Amygdala (tissue), 56 donors: ENCODE results near the gene FOXD4L1.
"Not testable (repeated sequence)": the region's sequence is repeated elsewhere in the genome, so short reads cannot be mapped to it uniquely, and the experiment has no call there.

Source experiments
- DNase-seq, 56 donors: peaks; one replicate each; lab custom pipeline; 2025; lab: John Stamatoyannopoulos, UW

The FOXD4L1 gene

DNA sequence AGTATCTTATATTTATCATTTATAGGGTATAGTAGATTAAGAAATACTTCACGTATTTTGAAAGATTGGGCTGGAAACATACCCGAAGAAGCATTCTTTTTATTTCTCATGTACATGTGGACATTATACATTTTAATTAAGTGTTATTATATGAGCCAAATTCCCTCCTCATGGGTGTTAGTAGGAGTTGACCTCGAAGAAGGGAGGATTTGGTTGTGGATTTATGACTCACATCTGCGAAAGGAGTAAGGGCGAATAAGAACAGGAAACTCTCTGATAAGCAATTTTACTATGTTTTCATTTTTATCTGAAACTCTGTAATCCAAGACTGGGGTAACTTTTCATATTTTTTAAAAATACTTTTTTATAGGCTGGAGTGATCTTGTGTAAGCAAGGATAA lies 23.0 kb downstream of the FOXD4L1 start:
- DNase-seq, result not testable (repeated sequence)

- DNase-seq, result not testable (repeated sequence)
Observed at GRCh38 chr2:113524986-113525385, 26.5 kb downstream of the FOXD4L1 start.

DNA sequence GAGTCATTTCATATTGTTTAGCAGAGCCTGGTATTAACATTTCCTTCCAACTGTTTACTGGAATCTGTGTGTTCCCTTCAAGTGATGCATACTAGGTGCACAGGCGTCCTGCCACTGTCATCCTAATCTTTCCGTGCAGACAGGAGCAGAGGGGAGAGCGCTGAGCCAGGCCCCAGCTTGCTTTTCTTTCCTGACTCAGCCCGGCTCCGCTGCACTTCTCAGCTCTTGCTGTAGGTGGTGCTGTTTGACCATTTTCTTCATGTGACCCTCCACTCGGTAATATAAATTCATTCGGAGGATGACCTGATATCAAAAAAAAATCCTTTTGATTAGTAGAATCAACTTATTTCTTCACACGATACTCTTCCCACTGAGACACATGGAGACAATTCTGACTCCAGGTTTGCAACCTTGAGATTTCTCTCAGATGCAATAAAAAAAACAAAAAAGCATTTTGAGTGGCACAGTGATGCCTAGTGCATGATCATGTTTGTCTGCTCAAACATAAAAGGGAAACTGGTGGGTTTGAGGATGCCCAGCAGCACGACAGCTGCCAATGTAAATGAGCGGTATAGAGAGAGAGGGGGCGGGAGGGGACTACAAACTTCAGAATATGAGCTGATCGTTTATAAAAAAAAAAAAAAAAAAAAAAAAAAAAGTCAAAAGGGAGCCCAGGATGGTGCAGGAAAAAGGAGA lies 29.0 kb downstream of the FOXD4L1 start:
- not testable (repeated sequence) for DNase-seq

DNA sequence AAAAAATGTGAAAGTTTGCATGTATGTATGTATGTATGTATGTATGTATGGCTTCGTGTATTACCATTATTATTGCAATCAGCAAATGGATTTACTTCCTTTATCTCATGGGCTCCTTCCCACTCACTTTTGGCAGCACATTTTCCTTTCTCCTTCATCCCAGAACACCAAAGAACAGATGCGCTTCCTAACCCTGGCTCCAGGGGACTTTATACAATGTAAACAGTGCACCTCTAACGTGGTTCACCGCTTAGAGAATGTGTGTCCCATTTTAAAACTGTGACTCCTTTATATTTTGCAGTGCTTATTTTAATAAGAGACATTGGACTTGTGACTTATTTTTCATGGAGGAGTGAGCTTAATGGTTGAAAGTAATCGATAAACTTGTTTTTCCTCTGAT lies 29.7 kb downstream of the FOXD4L1 start:
- not testable (repeated sequence) for DNase-seq

- not testable (repeated sequence) for DNase-seq
Observed at GRCh38 chr2:113528904-113529303, 30.4 kb downstream of the FOXD4L1 start.

GRCh38 chr2:113532991-113533390 lies 34.5 kb downstream of the FOXD4L1 start:
- not testable (repeated sequence) for DNase-seq

DNA sequence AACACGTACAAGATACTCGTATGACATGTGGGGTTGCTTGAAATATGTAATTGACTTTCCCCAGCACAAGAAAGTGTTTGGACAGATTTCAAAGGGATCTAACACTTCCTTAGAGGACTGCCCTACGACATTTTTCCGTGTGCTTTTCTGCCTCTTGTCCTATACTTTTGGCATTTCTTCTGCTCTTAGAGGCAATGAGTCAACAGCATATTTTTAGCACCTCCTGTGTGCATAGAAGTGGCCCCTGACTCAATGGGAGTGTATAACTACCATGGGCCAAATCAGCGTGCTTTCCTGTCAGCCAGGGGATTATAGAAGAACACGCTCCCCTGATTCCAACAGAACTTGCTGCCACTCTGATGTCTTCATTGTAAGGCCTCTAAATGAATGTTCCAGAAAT lies 38.1 kb downstream of the FOXD4L1 start:
- DNase-seq, result not testable (repeated sequence)

DNA sequence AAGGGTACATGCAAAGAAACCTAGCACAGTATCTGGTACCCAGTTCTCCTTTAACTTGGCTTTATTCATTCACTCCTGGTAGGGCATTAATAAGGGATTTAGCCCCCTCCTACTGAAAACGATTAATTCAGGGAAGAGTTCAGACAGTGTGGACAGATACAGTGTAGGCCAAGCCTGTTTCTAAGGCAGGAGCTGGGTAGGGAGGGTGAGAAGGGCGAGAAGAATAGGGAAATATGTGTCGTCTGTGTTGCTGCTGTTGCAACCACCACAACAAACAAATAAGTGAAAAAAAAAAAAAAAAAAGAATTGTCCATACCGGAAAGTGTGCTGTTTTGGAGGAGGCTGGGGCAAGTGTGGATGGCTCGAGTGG lies 42.4 kb downstream of the FOXD4L1 start:
- not testable (repeated sequence) for DNase-seq

GRCh38 chr2:113541204-113541975 lies 42.9 kb downstream of the FOXD4L1 start:
- not testable (repeated sequence) for DNase-seq

- not testable (repeated sequence) for DNase-seq
Observed at GRCh38 chr2:113541976-113542485, 43.6 kb downstream of the FOXD4L1 start.

DNA sequence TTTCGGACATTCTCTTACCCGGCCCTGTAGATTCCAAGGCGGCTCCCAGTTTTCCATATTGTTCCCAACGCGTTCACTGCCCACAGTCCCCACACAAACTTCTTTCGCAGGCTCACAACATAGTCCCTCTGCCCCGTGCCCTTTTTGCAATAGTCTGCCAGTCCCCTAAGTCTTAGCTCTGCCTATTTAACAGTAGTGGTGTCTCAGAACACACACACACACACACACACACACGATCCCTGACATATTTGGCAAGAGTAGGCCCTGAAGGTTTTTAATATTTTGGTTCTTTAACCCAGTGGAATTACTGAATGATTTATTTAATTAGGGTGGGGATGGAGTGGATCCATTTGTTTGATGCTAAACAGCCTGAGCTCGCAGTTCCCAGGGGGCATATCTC lies 44.1 kb downstream of the FOXD4L1 start:
- not testable (repeated sequence) for DNase-seq
